ENCODE measurements around the gene MBNL2. TPM values are rescaled to one million over a fixed set of nuclear protein-coding genes. Genes with fewer than 3 reads are reported as not detected.

The MBNL2 gene
- total and polyA plus RNA-seq, 10 of the 15 experiments (the other 5 are each of a cell fraction or from before 2014, with no cell fraction given): 1.6 to 9.7 (median 6.7) TPM

GRCh38 chr13:97423300-97424045 is 201.3 kb downstream of the MBNL2 start:
- no peak for TF ChIP-seq CTCF (IDR thresholded peaks at IDR 0.05 in 2 of 3, conservative IDR thresholded peaks at IDR 0.05 in 1 of 3; ENCODE audit: control insufficient read depth in 2 of 3, extremely low read depth in 1 of 3, insufficient read depth in 1 of 3, low read depth in 3 of 3, low read length in 3 of 3)
- no peak for TF ChIP-seq YY1 (IDR thresholded peaks at IDR 0.05; ENCODE audit: low read depth, low read length)
- TF ChIP-seq ZBTB11 (CRISPR knock-in tag; IDR thresholded peaks at IDR 0.05): no peak
- TF ChIP-seq MEF2A (IDR thresholded peaks at IDR 0.05; ENCODE audit: insufficient read depth, low read depth, low read length): no peak
- no peak for TF ChIP-seq RAD21 (IDR thresholded peaks at IDR 0.05; ENCODE audit: insufficient read depth, low read depth, low read length)
- TF ChIP-seq MTA3 (IDR thresholded peaks at IDR 0.05; ENCODE audit: borderline replicate concordance, low read length): no peak
- TF ChIP-seq BACH1 (IDR thresholded peaks at IDR 0.05; ENCODE audit: borderline replicate concordance): no peak
- no peak for TF ChIP-seq TCF3 (IDR thresholded peaks at IDR 0.05; ENCODE audit: borderline replicate concordance, insufficient read depth, low read depth, low read length)
- TF ChIP-seq CBX3 (IDR thresholded peaks at IDR 0.05; ENCODE audit: borderline replicate concordance, low read depth): no peak
- no peak for TF ChIP-seq ZSCAN29 (IDR thresholded peaks at IDR 0.05)
- TF ChIP-seq ZBED1 (IDR thresholded peaks at IDR 0.05; ENCODE audit: borderline replicate concordance): no peak
- no peak for TF ChIP-seq GABPA (IDR thresholded peaks at IDR 0.05; ENCODE audit: low read depth)
- no peak for TF ChIP-seq SMAD5 (IDR thresholded peaks at IDR 0.05; ENCODE audit: low read depth)
- no peak for TF ChIP-seq RAD51 (IDR thresholded peaks at IDR 0.05)
- no peak for TF ChIP-seq BMI1 (IDR thresholded peaks at IDR 0.05; ENCODE audit: borderline replicate concordance)
- TF ChIP-seq CREM (IDR thresholded peaks at IDR 0.05; ENCODE audit: low read depth): no peak
- TF ChIP-seq HDGF (IDR thresholded peaks at IDR 0.05): no peak
- FAIRE-seq: no peak
- in situ Hi-C loops (cut with MboI): no loop called here
- Histone ChIP-seq H2AFZ (ENCODE audit: control insufficient read depth, low read depth, low read length) (no peak overlapping the region), H4K20me1 (ENCODE audit: control insufficient read depth, insufficient read depth) (no peaks in the 10 kb centered on the region), H3K36me3 (ENCODE audit: control insufficient read depth in 2 of 2, insufficient read depth in 2 of 2, low read length in 1 of 2) (no peaks in the 10 kb centered on the region), H3K4me3 (no peak overlapping the region), H3K9ac (ENCODE audit: control insufficient read depth, insufficient read depth, low read length) (no peak overlapping the region), H3K79me2 (ENCODE audit: control insufficient read depth, insufficient read depth, low read length) (no peaks in the 10 kb centered on the region), H3K27me3 (replicated peaks in 1 of 2; ENCODE audit: control insufficient read depth in 2 of 2, insufficient read depth in 2 of 2, low read length in 1 of 2) (no peaks in the 10 kb centered on the region), H3K4me1 (ENCODE audit: control insufficient read depth, insufficient read depth, low read length) (no peaks in the 10 kb centered on the region), H3K9me3 (replicated peaks; ENCODE audit: control insufficient read depth, insufficient read depth, low read length) (no peaks in the 10 kb centered on the region), H3K27ac (ENCODE audit: control insufficient read depth, insufficient read depth) (no peak overlapping the region), H3K4me2 (ENCODE audit: control insufficient read depth, insufficient read depth) (no peak overlapping the region)
- ChIA-PET RAD21 (ENCODE audit: unreplicated experiment) (interaction anchor here (0.6 kb wide), 1 partner anchor 1721 kb away, joined by 3 read pairs; no protein-coding TSS in a partner anchor), SMC1A (ENCODE audit: uncharacterized antibody, unreplicated experiment) (interaction anchor here (0.6 to 1.8 kb wide), 6 partner anchors 8 to 151 kb away, joined by 3 to 4 read pairs (median 4); no protein-coding TSS in a partner anchor), POLR2A (interaction anchor here (1.3 kb wide), 1 partner anchor 8 kb away, joined by 5 read pairs; no protein-coding TSS in a partner anchor), CTCF (interaction anchor here (1.1 kb wide), 2 partner anchors 9 to 11 kb away, joined by 3 read pairs; no protein-coding TSS in a partner anchor)
- 87% methylated on average over 8 of the region's 8 CpGs for WGBS (ENCODE audit: insufficient coverage, insufficient replicate concordance, low lambda C conversion rate, missing lambda C conversion rate)
- DNase-seq (ENCODE audit: low read depth, low spot score): no peak
- no peak for ATAC-seq
- intact Hi-C loops (cut with micrococcal nuclease; ENCODE audit: unreplicated experiment): no loop called here
- no TSS peak for BruUV-seq (replicated peaks)

Measured in GM12878 (cell line).